H9 (cell line): ENCODE data around the gene ASPN. TPM values are rescaled to one million over a fixed set of nuclear protein-coding genes. Genes with fewer than 3 reads are reported as not detected.

Source experiments
- DNase-seq: peaks from one replicate; pipeline ENCODE4 v3.0.0-alpha.2; 2017
- H2AFZ ChIP-seq: one replicate; pipeline ENCODE4 v1.6.1; 2013; ENCODE audit warnings: mild to moderate bottlenecking, low read length, control low read depth, moderate library complexity
- H2AK5ac ChIP-seq: 2 replicates; pipeline ENCODE4 v1.6.1; 2013; ENCODE audit warnings: low read length, control low read depth, mixed read lengths; ENCODE audit not compliant: insufficient read length
- H2BK120ac ChIP-seq: one replicate; pipeline ENCODE4 v1.6.1; 2013; ENCODE audit warnings: low read depth, mild to moderate bottlenecking, low read length, control low read depth, inconsistent platforms; ENCODE audit not compliant: poor library complexity, severe bottlenecking
- H2BK12ac ChIP-seq: 2 replicates; pipeline ENCODE4 v1.6.1; 2013; ENCODE audit warnings: low read length, control low read depth, mixed read lengths, low read depth; ENCODE audit not compliant: insufficient read length
- H2BK15ac ChIP-seq: 2 replicates; pipeline ENCODE4 v1.6.1; 2013; ENCODE audit warnings: low read depth, low read length, control low read depth
- H2BK20ac ChIP-seq: one replicate; pipeline ENCODE4 v1.6.1; 2013; ENCODE audit warnings: low read depth, mild to moderate bottlenecking, low read length, control low read depth, inconsistent platforms; ENCODE audit not compliant: poor library complexity, severe bottlenecking
- H2BK5ac ChIP-seq: 2 replicates; pipeline ENCODE4 v1.6.1; 2013; ENCODE audit warnings: low read length, control low read depth, mixed read lengths; ENCODE audit not compliant: insufficient read length
- H3K14ac ChIP-seq: 2 replicates; pipeline ENCODE4 v1.6.1; 2013; ENCODE audit warnings: low read length, control low read depth; ENCODE audit not compliant: insufficient read depth
- H3K18ac ChIP-seq: 2 replicates; pipeline ENCODE4 v1.6.1; 2013; ENCODE audit warnings: low read depth, mild to moderate bottlenecking, mixed read lengths, low read length, control low read depth; ENCODE audit not compliant: insufficient read length
- H3K23ac ChIP-seq: 2 replicates; pipeline ENCODE4 v1.6.1; 2013; ENCODE audit warnings: low read length, control low read depth, mixed read lengths, low read depth; ENCODE audit not compliant: insufficient read length
- H3K23me2 ChIP-seq: 2 replicates; pipeline ENCODE4 v1.6.1; 2013; ENCODE audit warnings: low read depth, mild to moderate bottlenecking, mixed read lengths, low read length, control low read depth; ENCODE audit not compliant: insufficient read length, poor library complexity, severe bottlenecking
- H3K27ac ChIP-seq: 2 replicates; pipeline ENCODE4 v1.5.1; 2013; ENCODE audit warnings: low read length, control low read depth, mixed read lengths, low read depth; ENCODE audit not compliant: insufficient read length
- H3K27me3 ChIP-seq: 2 replicates; pipeline ENCODE4 v1.6.1; 2013; ENCODE audit warnings: low read length, control low read depth, inconsistent platforms; ENCODE audit not compliant: insufficient read depth
- H3K4ac ChIP-seq: 2 replicates; pipeline ENCODE4 v1.6.1; 2013; ENCODE audit warnings: low read depth, mild to moderate bottlenecking, control low read depth, inconsistent platforms, low read length, moderate library complexity
- H3K4me1 ChIP-seq: 2 replicates; pipeline ENCODE4 v1.6.1; 2013; ENCODE audit warnings: low read length, control low read depth, inconsistent platforms; ENCODE audit not compliant: insufficient read depth
- H3K4me2 ChIP-seq: 2 replicates; pipeline ENCODE4 v1.6.1; 2013; ENCODE audit warnings: low read length, control low read depth, mixed read lengths; ENCODE audit not compliant: insufficient read length, insufficient read depth
- H3K56ac ChIP-seq: 2 replicates; pipeline ENCODE4 v1.6.1; 2013; ENCODE audit warnings: low read depth, mild to moderate bottlenecking, mixed read lengths, low read length, control low read depth; ENCODE audit not compliant: insufficient read length
- H3K79me1 ChIP-seq: 2 replicates; pipeline ENCODE4 v1.6.1; 2013; ENCODE audit warnings: low read depth, mild to moderate bottlenecking, moderate library complexity, low read length, control low read depth, inconsistent platforms; ENCODE audit not compliant: insufficient read depth, poor library complexity, severe bottlenecking
- H3K79me2 ChIP-seq: 2 replicates; pipeline ENCODE4 v1.6.1; 2013; ENCODE audit warnings: low read length, control low read depth, inconsistent platforms; ENCODE audit not compliant: insufficient read depth
- H3K9ac ChIP-seq: 2 replicates; pipeline ENCODE4 v1.6.1; 2013; ENCODE audit warnings: low read length, control low read depth, mixed read lengths; ENCODE audit not compliant: insufficient read length; ENCODE audit errors: extremely low read depth
- H3K9me3 ChIP-seq: one replicate; pipeline ENCODE4 v1.6.1; 2013; ENCODE audit warnings: low read depth, low read length, inconsistent platforms; ENCODE audit not compliant: control insufficient read depth
- H3T11ph ChIP-seq: one replicate; pipeline ENCODE4 v1.6.1; 2013; ENCODE audit warnings: mild to moderate bottlenecking, low read length, control low read depth, inconsistent platforms
- H4K20me1 ChIP-seq: one replicate; pipeline ENCODE4 v1.6.1; 2013; ENCODE audit not compliant: control insufficient read depth, insufficient read length, insufficient read depth
- H4K5ac ChIP-seq: 2 replicates; pipeline ENCODE4 v1.6.1; 2013; ENCODE audit warnings: low read depth, mild to moderate bottlenecking, mixed read lengths, low read length, control low read depth; ENCODE audit not compliant: insufficient read length
- H4K8ac ChIP-seq: replicated peaks from 2 replicates; pipeline ENCODE4 v1.6.1; 2013; ENCODE audit warnings: low read length, control low read depth, mixed read lengths, low read depth; ENCODE audit not compliant: insufficient read length
- H4K91ac ChIP-seq: 2 replicates; pipeline ENCODE4 v1.6.1; 2013; ENCODE audit warnings: low read depth, mild to moderate bottlenecking, moderate library complexity, mixed read lengths, low read length, control low read depth; ENCODE audit not compliant: insufficient read length
- H3K27ac Mint-ChIP-seq, 3 experiments: 2 replicates in 2 of 3; 3 replicates in 1 of 3; pipeline ENCODE4 v1.8.0; 2020 to 2021; ENCODE audit warnings: mixed read lengths in 3 of 3, mild to moderate bottlenecking in 1 of 3, moderate library complexity in 1 of 3
- H3K27me3 Mint-ChIP-seq: 2 replicates; pipeline ENCODE4 v1.8.0; 2021; ENCODE audit warnings: low read depth, mild to moderate bottlenecking, moderate library complexity, mixed read lengths
- H3K36me3 Mint-ChIP-seq, 3 experiments: 2 replicates in 2 of 3; 3 replicates in 1 of 3; pipeline ENCODE4 v1.8.0; 2020 to 2021; ENCODE audit warnings: low read depth in 3 of 3, mixed read lengths in 3 of 3; ENCODE audit not compliant: insufficient read depth in 1 of 3
- H3K4me1 Mint-ChIP-seq, 2 experiments: 2 replicates each; pipeline ENCODE4 v1.8.0; 2020; ENCODE audit warnings: mixed read lengths in 2 of 2
- H3K4me3 Mint-ChIP-seq, 2 experiments: 2 replicates in 1 of 2; 3 replicates in 1 of 2; pipeline ENCODE4 v1.8.0; 2020 to 2021; ENCODE audit warnings: mild to moderate bottlenecking in 2 of 2, mixed read lengths in 2 of 2, moderate library complexity in 1 of 2
- H3K9me3 Mint-ChIP-seq, 2 experiments: 2 replicates in 1 of 2; 3 replicates in 1 of 2; pipeline ENCODE4 v1.8.0; 2020; ENCODE audit warnings: mild to moderate bottlenecking in 2 of 2, mixed read lengths in 2 of 2, moderate library complexity in 1 of 2
- WGBS: extraction: QIAGEN DNeasy Blood & Tissue Kit; methylation state at CpG from one replicate; pipeline ENCODE4 v1.1.7; 2013; ENCODE audit warnings: missing lambda C conversion rate, low lambda C conversion rate, mixed read lengths; ENCODE audit not compliant: insufficient read length; ENCODE audit errors: extremely low coverage; 5-methylcytosine and 5-hydroxymethylcytosine counted together
- total RNA-seq: library from RNA; stranded (reverse); gene quantifications from 2 replicates; pipeline ENCODE4 v1.2.1, GENCODE V29; 2021
- TF ChIP-seq, protein P1 (sequence below): fragments of 200-600 bp; sonication (generic); conservative IDR thresholded peaks from 3 replicates; pipeline ENCODE4 v1.8.0; 2021; ENCODE audit warnings: antibody characterized with exemption, mild to moderate bottlenecking

The ASPN gene
- total RNA-seq, 1 experiment from 2014 or later: not detected

DNA sequence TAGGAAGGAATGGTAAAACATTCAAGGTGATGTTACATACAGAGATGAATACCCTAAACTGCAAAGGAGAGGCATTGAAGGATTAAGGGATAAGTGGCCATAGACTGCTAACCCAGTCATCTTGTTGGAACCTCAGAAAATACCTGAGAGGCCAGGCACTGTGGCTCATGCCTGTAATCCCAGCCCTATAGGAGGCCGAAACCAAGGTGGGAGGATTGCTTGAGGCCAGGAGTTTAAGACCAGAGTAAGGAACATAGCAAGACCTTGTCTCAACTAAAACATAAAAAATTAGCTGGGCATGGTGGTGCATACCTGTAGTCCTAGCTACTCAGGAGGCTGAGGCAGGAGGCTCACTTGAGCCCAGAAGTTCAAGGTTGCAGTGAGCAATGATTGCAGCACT is 42.6 kb upstream of the ASPN start:
- TF ChIP-seq, protein P1, sequence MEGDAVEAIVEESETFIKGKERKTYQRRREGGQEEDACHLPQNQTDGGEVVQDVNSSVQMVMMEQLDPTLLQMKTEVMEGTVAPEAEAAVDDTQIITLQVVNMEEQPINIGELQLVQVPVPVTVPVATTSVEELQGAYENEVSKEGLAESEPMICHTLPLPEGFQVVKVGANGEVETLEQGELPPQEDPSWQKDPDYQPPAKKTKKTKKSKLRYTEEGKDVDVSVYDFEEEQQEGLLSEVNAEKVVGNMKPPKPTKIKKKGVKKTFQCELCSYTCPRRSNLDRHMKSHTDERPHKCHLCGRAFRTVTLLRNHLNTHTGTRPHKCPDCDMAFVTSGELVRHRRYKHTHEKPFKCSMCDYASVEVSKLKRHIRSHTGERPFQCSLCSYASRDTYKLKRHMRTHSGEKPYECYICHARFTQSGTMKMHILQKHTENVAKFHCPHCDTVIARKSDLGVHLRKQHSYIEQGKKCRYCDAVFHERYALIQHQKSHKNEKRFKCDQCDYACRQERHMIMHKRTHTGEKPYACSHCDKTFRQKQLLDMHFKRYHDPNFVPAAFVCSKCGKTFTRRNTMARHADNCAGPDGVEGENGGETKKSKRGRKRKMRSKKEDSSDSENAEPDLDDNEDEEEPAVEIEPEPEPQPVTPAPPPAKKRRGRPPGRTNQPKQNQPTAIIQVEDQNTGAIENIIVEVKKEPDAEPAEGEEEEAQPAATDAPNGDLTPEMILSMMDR: no peak
- no peak overlapping the region for H2BK120ac ChIP-seq
- no peaks in the 10 kb centered on the region for H3K9me3 Mint-ChIP-seq

More for the DNA sequence above, 42.6 kb upstream of the ASPN start:
- H2BK15ac ChIP-seq: no peak overlapping the region
- H2BK12ac ChIP-seq: no peak overlapping the region
- no peaks in the 10 kb centered on the region for H3K27me3 ChIP-seq
- no peak overlapping the region for H3K4ac ChIP-seq
- no peak overlapping the region for H4K5ac ChIP-seq
- no peak overlapping the region for H2BK5ac ChIP-seq
- no peak overlapping the region for H3K9ac ChIP-seq
- H3T11ph ChIP-seq: no peak overlapping the region
- peaks cover 0 to 4% of the 10 kb centered on the region in 2 experiments; a peak in 1 of 4 replicates for H3K4me1 Mint-ChIP-seq
- H3K36me3 Mint-ChIP-seq: no peaks in the 10 kb centered on the region; a peak in 1 of 7 replicates
- H3K79me1 ChIP-seq: no peaks in the 10 kb centered on the region
- no peak overlapping the region for H4K91ac ChIP-seq
- DNase-seq: no peak
- H3K18ac ChIP-seq: no peak overlapping the region
- WGBS: no CpG with 5 or more reads among the region's 1 CpG
- H2AFZ ChIP-seq: no peak overlapping the region
- H3K23me2 ChIP-seq: no peaks in the 10 kb centered on the region
- no peak overlapping the region for H2AK5ac ChIP-seq
- H2BK20ac ChIP-seq: no peak overlapping the region
- H4K20me1 ChIP-seq: no peaks in the 10 kb centered on the region
- H4K8ac ChIP-seq: no peak overlapping the region
- no peaks in the 10 kb centered on the region for H3K4me1 ChIP-seq
- no peak overlapping the region for H3K23ac ChIP-seq
- H3K9me3 ChIP-seq: no peaks in the 10 kb centered on the region
- no peak overlapping the region for H3K27ac Mint-ChIP-seq
- no peak overlapping the region for H3K56ac ChIP-seq
- H3K79me2 ChIP-seq: no peaks in the 10 kb centered on the region
- H3K14ac ChIP-seq: no peak overlapping the region
- no peak overlapping the region for H3K4me3 Mint-ChIP-seq
- no peaks in the 10 kb centered on the region for H3K27me3 Mint-ChIP-seq
- H3K4me2 ChIP-seq: no peak overlapping the region
- H3K27ac ChIP-seq: no peak overlapping the region
